ENCODE measurements around the gene TM9SF3.

TM9SF3 gene

DNA sequence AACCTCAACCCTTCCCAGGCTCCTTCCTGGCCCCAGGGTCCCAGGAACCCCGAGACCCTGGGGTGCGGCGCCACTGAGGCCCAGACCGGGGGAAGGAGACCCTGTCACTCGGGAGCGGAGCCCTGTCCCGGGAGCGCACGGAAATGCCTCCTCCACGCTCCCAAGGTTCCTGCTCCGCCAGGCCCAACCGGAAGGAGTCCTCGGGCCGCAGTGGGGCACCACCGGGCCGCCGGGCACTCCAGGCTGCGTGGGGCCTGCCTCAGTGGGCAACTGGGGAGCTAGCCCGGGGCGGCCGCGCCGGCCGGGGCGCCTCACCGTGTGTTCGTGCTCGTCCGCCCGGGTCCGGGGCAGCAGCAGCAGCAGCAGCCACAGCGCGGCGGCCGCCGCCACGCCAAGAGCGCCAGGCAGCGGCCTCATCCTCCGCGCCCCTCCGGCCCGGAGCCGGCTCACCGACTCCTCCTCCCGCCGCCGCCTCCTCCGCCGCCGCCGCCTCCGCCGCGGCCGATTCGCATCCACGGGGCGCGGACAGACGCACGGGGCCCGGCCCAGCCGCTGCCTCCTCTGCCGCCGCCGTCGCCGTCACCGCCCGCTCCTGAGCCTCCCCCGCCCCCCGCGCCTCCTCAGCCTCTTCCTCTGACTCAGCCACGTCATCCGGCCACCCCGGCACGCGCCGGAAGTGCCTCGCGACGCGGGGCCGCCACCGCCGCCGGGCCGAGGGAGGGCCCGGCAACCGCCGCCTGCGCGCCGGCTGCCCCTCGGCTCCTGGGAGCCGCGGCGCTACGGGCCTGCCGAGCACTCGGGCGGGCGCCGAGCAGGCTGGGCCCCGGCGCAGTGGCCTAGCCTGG, at the start of gene TM9SF3:
Gene TM9SF3 (minus strand): TSS at position 594 of the 845 bp plus-strand sequence. CDS start 177 bp downstream, at position 417.
- peak; percentile 93 for DNase-seq (ENCODE audit: low spot score)

DNA sequence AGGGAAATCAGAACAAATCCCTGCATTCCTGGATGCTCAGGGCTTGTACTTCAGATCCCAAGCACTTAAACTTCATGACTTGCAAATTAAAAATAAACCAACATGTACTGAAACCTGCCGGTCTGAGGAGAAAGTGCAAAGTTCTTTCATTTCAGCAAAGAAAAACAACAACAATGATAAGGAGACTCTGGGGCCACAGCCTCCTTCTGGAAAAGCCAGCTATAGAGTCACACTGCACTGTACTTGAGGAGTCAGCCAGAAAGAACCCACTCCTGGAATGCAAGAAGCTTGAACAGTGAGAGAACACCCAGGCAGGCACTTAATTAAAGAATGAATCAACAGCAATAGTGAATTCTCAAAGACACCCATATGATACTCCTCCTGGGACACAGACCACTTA, 49.7 kb upstream of the TM9SF3 start:
- DNase-seq (ENCODE audit: low spot score): peak; percentile 19

DNA sequence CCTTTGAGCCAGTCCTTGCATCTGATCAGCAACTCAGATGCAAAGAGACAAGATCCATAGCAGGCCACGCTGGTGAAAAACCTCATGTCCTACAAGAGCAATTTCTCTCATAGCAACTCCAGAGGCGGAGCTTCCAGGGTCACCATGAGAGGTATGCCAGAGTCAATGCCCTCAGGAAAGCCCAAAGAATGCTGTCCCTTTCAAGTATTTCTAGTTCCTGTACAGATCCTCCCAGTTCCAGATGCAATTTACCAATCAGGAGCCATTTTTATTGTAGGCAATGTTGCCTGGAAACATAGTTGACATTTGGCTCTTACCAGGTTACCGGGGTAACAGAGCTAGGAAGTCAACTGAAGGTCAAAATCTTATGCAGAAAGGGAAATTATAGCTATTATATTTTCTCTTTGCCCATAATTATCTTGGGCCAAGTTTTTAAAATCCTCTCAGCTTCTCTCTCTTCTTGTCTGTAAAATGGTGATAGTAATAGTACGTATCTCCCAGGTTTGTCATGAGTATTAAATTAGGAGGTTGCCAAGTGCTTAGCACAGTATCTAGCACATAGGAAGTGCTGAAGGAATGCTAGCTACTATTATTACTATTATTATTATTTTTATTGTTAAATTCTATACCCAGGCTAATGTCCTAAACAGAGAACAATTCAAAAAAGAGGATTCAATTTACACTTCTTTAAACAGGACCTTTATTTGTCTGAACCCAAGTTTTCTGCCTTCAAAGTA, 46.3 kb upstream of the TM9SF3 start:
- no peak for DNase-seq (ENCODE audit: low spot score)

DNA sequence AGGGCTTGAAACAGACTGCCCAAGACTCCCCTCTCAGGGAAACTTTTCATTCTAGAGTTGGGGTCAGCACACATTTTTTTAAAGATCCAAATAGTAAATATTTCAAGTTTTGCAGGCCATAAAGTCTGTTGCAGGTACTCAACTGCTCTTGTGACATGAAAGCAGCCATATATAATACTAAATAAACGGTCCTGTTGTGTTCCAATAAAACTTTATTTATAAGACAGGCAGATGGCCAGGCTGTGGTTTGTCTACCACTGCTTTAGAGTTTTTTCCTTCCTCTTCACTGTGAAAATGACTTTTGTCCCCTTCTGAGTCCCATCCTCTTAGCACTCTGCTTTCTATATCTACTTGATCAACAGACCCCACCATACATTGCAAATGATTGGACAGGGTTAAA, 40.5 kb upstream of the TM9SF3 start:
- DNase-seq (ENCODE audit: low spot score): no peak

DNA sequence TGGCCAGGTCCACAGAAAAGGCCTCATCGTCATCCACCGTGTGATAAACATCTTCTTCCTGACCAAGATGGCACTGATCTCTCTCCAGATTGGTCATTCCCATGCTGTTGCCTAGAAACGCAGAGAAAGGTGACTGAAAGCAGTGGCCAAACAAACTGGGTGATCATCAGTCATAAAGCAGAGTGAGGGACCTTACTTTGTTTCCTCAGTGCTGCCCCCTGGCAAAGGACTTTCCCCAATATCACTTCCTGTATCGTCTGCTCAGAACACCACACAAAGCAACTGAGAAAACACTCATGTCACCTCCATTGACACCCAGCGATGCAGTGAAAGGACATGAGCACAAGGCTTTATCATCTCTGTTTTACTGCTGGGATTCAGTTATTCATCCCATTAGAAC, 40.0 kb upstream of the TM9SF3 start:
- DNase-seq (ENCODE audit: low spot score): no peak

DNA sequence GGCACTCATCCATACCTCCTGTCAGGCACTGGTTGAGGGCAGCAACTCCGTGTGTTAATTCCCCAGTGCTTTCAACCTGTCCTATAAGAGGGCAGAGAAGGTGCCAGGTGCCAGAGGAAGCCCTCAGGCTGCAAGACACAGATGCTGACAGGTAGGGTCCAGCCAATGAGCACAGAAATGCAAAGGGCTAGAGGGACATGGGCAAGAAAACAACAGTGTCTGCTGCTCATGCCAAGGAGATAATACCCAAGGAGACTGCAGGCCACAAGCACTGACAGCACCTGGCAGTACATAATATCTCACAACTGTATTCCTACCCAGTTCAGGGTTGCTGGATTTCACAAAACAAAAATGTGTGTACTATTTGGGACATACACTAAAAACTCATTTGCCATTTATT, 38.4 kb upstream of the TM9SF3 start:
- no peak for DNase-seq (ENCODE audit: low spot score)

DNA sequence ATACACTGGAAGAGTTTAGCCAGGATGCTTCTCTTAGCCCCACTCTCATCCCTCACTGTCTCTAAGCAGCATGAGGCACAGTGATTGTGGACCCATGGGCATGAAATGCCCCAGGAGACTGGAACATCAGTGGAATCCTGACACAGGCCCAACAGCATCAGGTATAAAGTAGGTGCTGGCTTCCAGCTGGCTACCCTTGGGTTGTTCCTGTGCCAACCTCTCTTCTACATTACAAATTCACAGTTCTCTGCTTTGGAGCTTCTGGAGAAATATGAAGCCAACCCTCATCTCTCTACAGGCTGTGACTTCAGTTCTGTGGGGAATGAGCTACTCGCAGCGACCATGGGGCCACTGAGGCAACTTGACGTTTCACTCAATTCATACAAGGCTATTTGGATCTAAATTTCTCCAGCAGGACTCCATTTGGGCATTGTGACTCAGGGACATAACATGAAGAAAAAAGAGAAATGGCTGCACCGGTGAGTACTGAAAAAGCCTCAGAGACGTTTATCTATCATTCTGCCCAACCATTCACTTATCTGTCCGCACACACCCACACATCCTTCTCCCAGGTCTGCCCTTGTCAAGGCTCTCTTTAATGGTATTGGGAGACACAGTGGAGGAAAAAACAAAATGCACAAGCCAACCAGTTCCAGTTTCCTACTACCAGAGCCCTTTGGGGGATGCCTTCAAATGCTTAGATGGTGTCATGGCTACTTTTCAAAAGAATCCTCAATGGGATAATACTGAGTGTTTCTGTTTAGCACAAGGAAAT, 35.4 kb upstream of the TM9SF3 start:
- DNase-seq (ENCODE audit: low spot score): no peak

DNA sequence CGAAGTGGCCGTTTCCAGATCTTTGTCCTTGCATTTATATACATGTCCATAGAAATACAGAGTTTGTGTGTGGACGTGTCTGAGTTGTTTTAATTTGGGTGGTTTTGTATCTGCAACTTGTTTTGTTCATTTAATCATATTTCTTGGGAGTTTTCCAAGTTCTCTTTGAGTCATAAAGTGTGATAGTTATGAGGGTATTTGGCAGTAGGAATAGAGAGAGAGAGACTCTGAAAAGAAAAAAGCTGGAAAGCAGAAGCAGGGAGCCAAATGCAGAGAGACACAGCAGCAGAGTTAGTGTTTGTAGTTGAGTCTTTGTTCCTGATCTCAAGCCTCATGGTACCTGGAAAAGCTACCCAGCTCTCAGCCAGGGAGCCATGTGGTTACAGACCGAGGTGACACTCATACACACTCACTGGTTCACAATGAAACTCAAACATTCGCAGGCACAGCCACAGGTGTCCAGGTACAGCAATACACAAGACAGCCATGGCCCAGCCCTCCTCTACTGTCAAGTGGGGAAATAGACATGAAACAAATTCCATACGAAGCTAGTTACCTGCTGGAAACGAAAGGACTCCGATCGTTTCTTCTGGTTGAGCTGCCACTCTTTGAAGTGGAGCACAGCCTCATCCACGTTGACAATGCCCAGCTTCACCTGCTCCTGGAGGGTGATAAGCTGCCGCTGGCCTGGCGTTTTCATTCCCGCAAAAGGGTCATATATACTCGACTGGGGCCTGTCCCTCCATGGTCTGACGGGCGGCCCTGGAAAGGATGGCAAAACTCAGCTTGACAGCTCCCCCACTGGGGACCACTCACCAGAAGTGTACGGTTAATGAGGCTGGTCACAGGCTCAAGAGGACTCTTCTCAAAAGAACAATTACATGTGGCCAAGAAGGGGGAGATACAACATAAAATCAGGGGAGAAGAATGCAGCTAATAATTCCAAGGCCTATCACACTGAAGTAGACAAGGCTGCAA, 33.3 kb upstream of the TM9SF3 start:
- DNase-seq (ENCODE audit: low spot score): no peak

DNA sequence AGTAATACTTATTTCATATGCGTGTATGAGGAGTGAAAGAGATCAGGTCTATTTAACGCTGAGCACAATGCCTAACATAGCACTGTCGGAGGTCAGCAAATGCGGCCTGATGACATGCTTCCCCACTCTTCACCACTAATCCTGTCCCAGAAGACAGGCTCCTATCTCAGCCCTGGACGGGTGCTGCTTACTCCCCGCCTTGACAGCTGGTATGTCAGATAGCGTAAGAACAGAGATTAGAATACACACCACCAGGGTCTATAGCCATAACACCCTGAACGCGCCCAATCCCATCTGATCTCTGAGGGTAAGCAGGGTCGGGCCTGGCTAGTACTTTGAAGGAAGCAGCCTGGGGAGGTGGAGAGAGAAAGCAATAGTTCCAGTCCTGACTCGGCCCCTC, 32.3 kb upstream of the TM9SF3 start:
- DNase-seq (ENCODE audit: low spot score): no peak

DNA sequence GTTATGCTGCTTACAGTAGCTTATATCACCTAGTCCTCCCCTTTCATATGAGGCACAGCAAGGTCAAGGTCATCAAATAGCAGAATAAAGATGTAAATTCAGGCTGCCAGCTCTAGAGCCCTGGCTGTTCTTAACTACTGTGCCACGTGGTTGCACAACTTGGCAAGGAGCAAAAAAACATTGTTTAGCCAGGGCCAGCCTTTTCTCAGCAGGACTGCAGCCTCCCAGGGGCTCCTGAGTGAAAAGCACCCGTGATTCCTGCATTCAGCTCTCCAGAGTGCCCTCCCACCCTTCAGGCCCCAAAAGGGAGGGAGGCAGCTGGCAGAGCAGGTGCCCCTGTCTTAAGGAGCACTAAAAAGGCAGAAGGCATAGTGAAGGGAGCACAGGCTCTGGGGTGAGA, 31.8 kb upstream of the TM9SF3 start:
- peak; percentile 44 for DNase-seq (ENCODE audit: low spot score)

DNA sequence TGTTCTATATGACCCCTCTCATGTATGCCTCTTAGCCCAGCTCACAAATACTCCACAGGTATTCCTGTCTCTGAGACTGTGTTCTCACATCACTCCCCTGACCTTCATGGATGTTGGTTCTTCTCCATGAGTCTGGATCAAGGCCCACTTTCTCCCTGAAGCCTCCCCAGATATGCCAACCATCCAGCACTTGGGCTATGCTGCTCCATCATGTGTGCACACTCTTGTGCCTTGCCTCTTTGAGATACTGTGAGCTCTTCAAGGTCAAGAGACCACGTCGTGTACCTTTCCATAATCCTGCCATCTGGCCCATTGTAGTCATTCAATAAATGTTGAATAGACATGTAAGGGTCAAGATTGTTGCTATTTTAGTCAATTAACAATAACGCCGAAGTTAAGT, 30.1 kb upstream of the TM9SF3 start:
- no peak for DNase-seq (ENCODE audit: low spot score)

DNA sequence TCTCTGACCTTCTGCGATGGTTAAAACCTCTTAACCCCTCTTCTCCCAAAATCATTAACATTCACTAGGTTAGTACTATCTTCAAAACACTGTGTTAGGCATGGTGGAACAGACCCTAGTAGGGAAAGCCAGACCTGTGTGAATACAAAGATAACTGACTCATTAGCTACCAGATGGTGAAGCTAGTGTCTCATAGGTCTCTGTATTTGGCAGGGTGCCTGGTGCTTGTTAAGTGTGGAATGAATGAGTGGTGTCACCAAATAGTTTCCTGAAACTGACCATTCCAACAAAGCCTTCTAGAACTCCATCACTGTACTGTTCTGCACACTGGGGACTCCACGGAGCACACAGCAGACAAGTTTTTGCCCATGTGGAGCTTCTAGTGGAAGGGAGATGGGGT, 27.7 kb upstream of the TM9SF3 start:
- peak; percentile 86 for DNase-seq (ENCODE audit: low spot score)

DNA sequence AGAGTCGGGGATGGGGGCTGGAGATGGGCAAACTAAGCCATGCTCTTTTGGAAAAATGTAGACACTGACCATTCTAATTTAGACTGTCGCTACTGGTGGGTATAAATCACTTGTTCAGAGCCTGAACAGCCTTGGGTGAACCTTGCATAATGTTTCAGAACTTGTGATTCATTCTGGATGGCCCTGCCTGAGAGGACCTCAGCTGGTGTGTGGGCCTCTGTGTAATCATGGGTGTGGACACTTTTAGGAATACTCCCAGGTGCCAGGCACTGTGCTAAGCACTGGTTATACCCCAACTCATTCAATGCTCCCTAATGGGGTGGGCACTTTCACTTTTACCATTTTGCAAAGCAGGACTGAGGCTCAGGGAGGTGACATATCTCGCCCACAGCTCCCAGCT, 26.8 kb upstream of the TM9SF3 start:
- DNase-seq (ENCODE audit: low spot score): peak; percentile 49

DNA sequence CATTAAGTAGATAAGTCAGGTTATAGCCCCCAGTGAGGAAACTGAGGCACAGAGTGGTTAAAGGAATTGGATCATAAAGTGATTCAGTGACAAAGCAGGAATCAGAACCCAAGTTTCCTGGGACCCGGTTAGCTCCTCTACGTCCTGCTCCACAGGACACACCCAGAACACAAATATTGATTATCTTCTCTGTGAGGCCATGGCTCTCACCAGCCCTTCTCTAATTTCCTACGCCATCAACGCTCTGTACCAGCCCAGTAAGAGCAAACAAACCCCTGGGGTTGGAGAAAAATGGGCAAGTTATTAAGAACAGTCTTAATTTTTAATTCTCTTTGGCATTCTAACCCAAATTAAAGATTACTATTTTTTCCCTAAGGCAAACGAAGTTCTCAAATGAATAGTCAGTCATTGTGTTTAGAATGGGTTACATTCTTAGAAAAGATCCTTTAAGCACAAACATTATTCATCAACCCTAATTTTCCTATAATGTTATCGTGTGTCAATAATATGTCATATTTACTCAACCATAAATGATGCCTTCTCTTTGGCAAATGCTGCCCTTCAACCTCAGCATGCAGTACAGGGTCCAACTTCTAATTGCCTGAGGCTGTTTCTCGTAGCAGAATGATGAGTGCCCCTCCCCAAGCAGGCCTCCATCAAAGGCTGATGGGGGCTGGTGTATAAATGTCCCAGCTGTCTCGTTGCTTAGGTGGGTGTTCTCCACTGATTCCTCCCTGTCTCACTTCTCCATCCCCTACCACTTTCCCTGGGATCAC, 25.4 kb upstream of the TM9SF3 start:
- no peak for DNase-seq (ENCODE audit: low spot score)

DNA sequence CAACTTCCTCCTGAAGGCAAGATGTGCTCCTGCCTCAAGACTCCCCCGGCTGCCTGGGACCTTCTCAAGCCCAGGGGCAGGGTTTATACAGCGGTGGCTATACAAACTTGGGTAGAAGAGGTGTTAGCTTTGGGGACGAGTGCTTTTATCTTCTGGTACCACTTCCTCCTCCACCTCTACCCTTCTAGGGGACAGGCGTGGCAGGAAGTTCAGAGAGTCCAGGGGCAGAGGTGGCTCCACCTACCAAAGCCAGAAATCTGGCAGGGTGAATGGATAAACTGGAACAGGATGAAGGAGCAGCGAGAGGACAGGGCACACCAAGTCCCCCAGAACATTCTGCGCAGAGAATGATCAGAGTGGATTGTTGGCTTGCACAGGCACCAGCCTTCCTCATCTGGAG, 24.0 kb upstream of the TM9SF3 start:
- DNase-seq (ENCODE audit: low spot score): no peak

DNA sequence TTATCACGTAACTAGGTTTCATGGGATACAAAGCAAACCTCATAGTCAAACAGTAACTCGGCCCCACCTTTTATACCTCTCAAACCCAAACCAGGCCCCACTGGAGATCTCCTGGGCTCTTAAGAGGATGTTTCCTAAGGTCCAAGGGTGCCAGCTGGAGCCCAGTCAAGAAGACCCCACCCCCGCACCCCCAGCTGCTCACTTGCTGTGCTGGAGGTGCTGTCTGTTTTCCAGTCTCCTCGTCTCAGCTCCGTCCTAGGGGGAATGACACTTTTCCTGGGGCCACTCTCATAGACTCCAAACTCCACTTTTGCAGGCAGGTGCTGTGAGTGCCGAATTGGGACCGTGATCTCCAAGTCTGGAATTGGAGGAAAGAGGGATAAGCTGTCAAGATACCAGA, 22.7 kb upstream of the TM9SF3 start:
- no peak for DNase-seq (ENCODE audit: low spot score)

DNA sequence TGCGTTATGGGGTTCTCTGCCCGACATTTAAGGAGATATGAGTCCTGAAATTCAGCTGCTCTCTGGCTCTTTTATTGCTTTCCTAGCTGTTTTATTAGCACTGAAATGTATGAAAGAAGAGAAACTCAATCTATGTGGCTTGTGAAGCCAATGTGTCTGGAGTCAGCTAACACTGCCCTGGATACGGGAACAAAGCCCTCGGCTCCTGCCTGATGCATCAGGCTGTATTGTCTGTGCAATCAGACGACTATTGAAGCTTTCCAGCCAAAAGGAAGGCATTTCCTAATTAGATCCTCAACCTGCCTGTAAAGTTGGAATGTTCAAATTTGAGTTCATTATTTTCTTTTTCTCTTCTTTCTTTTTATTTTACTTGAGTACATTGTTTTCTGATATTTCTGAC, 22.0 kb upstream of the TM9SF3 start:
- DNase-seq (ENCODE audit: low spot score): no peak

DNA sequence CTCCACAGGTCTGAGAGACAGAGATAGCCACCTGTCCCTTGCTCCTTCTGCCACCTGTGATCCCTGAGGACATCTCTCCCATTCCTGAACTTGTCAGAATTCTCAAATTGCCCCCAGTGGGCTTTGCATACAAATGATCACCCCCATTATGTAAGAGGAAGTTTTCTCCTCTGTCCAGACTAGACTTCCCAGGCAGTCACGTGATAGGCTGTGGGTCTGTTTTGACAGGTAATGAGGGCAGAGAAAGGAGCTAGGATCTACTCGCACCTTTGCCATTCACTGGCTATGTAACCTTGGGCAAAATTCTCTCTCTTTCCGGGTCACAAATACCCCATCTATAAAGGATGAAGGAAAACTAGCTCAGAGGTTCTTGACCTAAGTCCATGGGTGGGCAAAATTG, 21.4 kb upstream of the TM9SF3 start:
- no peak for DNase-seq (ENCODE audit: low spot score)

DNA sequence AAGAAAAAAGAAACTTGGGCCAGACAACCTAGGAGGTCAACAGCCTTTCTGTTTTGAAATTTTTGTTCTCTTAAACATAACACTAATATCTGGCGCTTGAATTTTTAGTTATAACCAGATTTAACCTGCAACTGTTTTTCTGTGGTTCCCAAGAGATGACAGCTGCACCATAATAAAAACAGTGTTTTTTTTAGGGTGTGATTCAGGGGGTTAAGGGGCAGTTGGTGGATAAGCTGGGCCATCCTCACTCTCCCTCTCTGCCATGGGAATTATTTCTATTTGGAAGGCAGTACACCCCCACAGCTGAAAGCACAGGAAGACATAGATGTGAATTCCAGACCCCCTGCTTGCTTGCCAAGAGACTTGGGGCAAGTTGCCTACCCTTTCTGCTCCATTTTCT, 20.1 kb upstream of the TM9SF3 start:
- no peak for DNase-seq (ENCODE audit: low spot score)

DNA sequence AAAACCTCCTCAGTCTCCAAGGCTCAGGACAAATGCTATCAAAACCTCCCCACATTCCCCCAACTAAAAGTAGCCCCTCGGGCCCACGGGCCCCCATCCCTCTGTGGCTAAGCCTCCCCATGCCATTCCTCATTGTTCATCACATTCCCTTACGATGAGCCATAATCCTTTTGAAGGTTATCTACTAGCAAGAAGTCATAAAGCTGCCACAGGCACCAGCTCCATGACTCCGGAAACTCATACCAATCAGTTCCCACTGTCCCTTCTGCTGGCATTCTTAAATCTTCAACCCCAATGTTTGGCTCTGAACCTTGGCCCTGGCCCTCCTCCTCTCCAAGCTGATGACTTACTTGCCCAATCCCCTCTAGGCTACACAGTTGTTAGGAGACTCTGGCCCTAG, 19.4 kb upstream of the TM9SF3 start:
- peak; percentile 62 for DNase-seq (ENCODE audit: low spot score)

DNA sequence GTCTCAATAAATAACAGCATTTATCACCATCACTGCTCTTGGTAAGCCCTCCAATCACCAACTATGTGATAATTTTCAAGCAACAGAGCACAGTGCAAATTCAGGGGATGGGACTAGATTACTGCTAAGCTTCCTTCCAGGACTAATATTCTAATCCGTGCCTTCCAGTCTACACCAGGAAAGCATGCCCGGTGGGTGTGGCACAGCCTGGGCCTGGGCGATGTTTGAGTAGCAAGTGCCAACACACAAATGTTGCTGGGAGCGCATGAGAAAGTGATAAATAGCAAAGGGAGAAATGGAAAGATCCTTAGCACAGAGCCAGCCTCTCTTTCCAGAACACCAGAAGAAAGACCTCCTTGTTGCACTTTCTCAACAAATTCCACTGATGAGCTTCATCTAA, 13.5 kb upstream of the TM9SF3 start:
- no peak for DNase-seq (ENCODE audit: low spot score)
